Keratinocyte (primary cell): ENCODE measurements around the gene ATG4A. TPM values are rescaled to one million over a fixed set of nuclear protein-coding genes. Genes with fewer than 3 reads are reported as not detected.

Source experiments
- DNase-seq: peaks from one replicate; pipeline ENCODE4 v3.0.0-alpha.2; 2011; ENCODE audit warnings: low read depth, missing footprints, low spot score
- FAIRE-seq: peaks from 2 replicates; lab custom pipeline; 2011; peaks lifted over from hg19 to GRCh38; lab: Jason Lieb, UNC
- H2AFZ ChIP-seq: 2 replicates; pipeline ENCODE4 v1.6.0; 2012; ENCODE audit warnings: low read length, control low read depth, inconsistent platforms; ENCODE audit not compliant: control insufficient read depth
- H3K27ac ChIP-seq: 2 replicates; pipeline ENCODE4 v1.5.1; 2011; ENCODE audit warnings: low read length; ENCODE audit not compliant: control insufficient read depth, insufficient read depth
- H3K27me3 ChIP-seq: 3 replicates; pipeline ENCODE4 v1.6.0; 2011; ENCODE audit warnings: low read length; ENCODE audit not compliant: control insufficient read depth, insufficient read depth; ENCODE audit errors: extremely low read depth
- H3K36me3 ChIP-seq, 2 experiments: 2 replicates in 1 of 2; 3 replicates in 1 of 2; pipeline ENCODE4 v1.5.1; 2011; ENCODE audit warnings: low read length in 2 of 2, mild to moderate bottlenecking in 1 of 2; ENCODE audit not compliant: control insufficient read depth in 2 of 2, insufficient read depth in 2 of 2; ENCODE audit errors: extremely low read depth in 1 of 2
- H3K4me1 ChIP-seq: 3 replicates; pipeline ENCODE4 v1.5.1; 2011; ENCODE audit warnings: low read length; ENCODE audit not compliant: control insufficient read depth, insufficient read depth; ENCODE audit errors: extremely low read depth
- H3K4me2 ChIP-seq: 3 replicates; pipeline ENCODE4 v1.6.0; 2011; ENCODE audit warnings: low read depth, low read length; ENCODE audit not compliant: control insufficient read depth, insufficient read depth; ENCODE audit errors: extremely low read depth
- H3K4me3 ChIP-seq, 3 experiments: fragments of 200-600 bp in 1 of 3; sonication (generic) in 1 of 3; 2 replicates in 2 of 3; 3 replicates in 1 of 3; pipeline ENCODE4 v1.5.1; 2011 to 2016; ENCODE audit warnings: low read length in 3 of 3, mild to moderate bottlenecking in 3 of 3, control low read depth in 2 of 3, inconsistent platforms in 1 of 3, low read depth in 1 of 3, mixed read lengths in 1 of 3, mixed run types in 1 of 3, moderate library complexity in 1 of 3; ENCODE audit not compliant: control insufficient read depth in 2 of 3, insufficient read depth in 2 of 3; ENCODE audit errors: extremely low read depth in 1 of 3
- H3K79me2 ChIP-seq: 2 replicates; pipeline ENCODE4 v1.6.0; 2012; ENCODE audit warnings: low read length; ENCODE audit not compliant: control insufficient read depth, insufficient read depth
- H3K9ac ChIP-seq: 3 replicates; pipeline ENCODE4 v1.6.0; 2011; ENCODE audit warnings: low read length; ENCODE audit not compliant: control insufficient read depth, insufficient read depth; ENCODE audit errors: extremely low read depth
- H3K9me1 ChIP-seq: 3 replicates; pipeline ENCODE4 v1.6.0; 2011; ENCODE audit warnings: low read length; ENCODE audit not compliant: control insufficient read depth, insufficient read depth; ENCODE audit errors: extremely low read depth
- H3K9me3 ChIP-seq: 2 replicates; pipeline ENCODE4 v1.5.1; 2012; ENCODE audit warnings: low read depth, low read length; ENCODE audit not compliant: control insufficient read depth
- H4K20me1 ChIP-seq: 3 replicates; pipeline ENCODE4 v1.6.0; 2011; ENCODE audit warnings: low read length; ENCODE audit not compliant: control insufficient read depth, insufficient read depth; ENCODE audit errors: extremely low read depth
- EZH2 ChIP-seq: IDR thresholded peaks from one replicate; pipeline ENCODE4 v1.6.1; 2012; ENCODE audit warnings: inconsistent platforms, mild to moderate bottlenecking, low read length, moderate library complexity
- dilution Hi-C: fragments of 300-500 bp; cut with MboI; formaldehyde crosslinking; loops from one replicate; pipeline ENCODE4 v1.7.0; 2020; ENCODE audit warnings: low sequenced_read_pairs; ENCODE audit not compliant: extremely low pct_ligation_motif_present
- polyA plus RNA-seq, 5 experiments: library from polyadenylated mRNA; depleted of rRNA in 3 of 5; stranded (reverse) in 3 of 5; stranded (forward) in 1 of 5; unstranded in 1 of 5; fragments of >200 nt; gene quantifications; 1 replicate in 1 of 5; 2 replicates in 3 of 5; 3 replicates in 1 of 5; pipeline versions ENCODE4 v1.2.1 to v1.2.3, GENCODE V29; 2011 to 2012; ENCODE audit warnings: missing spikeins in 2 of 5, low read depth in 1 of 5, low replicate concordance in 1 of 5
- TF ChIP-seq, protein P1 (sequence below), 3 experiments: IDR thresholded peaks in 1 of 3; conservative IDR thresholded peaks in 1 of 3; optimal IDR thresholded peaks in 1 of 3; 2 replicates in 2 of 3; 3 replicates in 1 of 3; pipeline versions ENCODE3 to v1.5.1; 2011; ENCODE audit warnings: low read length in 3 of 3, mild to moderate bottlenecking in 3 of 3, moderate library complexity in 2 of 3, control low read depth in 1 of 3, inconsistent platforms in 1 of 3; ENCODE audit not compliant: insufficient read depth in 2 of 3; ENCODE audit errors: extremely low read depth in 1 of 3

ATG4A gene
- polyA plus RNA-seq, 1 donor (not counting 4 experiments of a cell fraction or from before 2014, with no cell fraction given) = 19.3 TPM

- Histone ChIP-seq H3K27me3 (peaks cover 2% of the 10 kb centered on the region), H3K9me3 (no peaks in the 10 kb centered on the region), H3K9me1 (no peaks in the 10 kb centered on the region), H2AFZ (no peak overlapping the region), H3K4me1 (no peaks in the 10 kb centered on the region), H3K9ac (no peak overlapping the region), H4K20me1 (no peaks in the 10 kb centered on the region), H3K27ac (no peak overlapping the region), H3K4me3 (no peak overlapping the region), H3K79me2 (no peaks in the 10 kb centered on the region), H3K36me3 (no peaks in the 10 kb centered on the region), H3K4me2 (no peak overlapping the region)
- DNase-seq (no peak), FAIRE-seq (no peak)
- TF ChIP-seq, protein P1, sequence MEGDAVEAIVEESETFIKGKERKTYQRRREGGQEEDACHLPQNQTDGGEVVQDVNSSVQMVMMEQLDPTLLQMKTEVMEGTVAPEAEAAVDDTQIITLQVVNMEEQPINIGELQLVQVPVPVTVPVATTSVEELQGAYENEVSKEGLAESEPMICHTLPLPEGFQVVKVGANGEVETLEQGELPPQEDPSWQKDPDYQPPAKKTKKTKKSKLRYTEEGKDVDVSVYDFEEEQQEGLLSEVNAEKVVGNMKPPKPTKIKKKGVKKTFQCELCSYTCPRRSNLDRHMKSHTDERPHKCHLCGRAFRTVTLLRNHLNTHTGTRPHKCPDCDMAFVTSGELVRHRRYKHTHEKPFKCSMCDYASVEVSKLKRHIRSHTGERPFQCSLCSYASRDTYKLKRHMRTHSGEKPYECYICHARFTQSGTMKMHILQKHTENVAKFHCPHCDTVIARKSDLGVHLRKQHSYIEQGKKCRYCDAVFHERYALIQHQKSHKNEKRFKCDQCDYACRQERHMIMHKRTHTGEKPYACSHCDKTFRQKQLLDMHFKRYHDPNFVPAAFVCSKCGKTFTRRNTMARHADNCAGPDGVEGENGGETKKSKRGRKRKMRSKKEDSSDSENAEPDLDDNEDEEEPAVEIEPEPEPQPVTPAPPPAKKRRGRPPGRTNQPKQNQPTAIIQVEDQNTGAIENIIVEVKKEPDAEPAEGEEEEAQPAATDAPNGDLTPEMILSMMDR (optimal IDR thresholded peaks at IDR 0.05 in 1 of 3, IDR thresholded peaks at IDR 0.05 in 1 of 3, conservative IDR thresholded peaks at IDR 0.05 in 1 of 3; ENCODE audit: extremely low read depth in 1 of 3, insufficient read depth in 2 of 3, low read length in 3 of 3) = no peak
- TF ChIP-seq EZH2 = no peak
- dilution Hi-C loops = no loop called here
Observed at GRCh38 chrX:108203540-108203939, 112.0 kb downstream of the ATG4A start.

Other genes starting within 250 kb of the ATG4A start
- not detected in 3 replicates for gene TEX13B, start 109.4 kb upstream of the ATG4A start, polyA plus RNA-seq
- 3.9 to 7.2 TPM (median 5.0 TPM) in 3 replicates for gene VSIG1, start 46.7 kb upstream of the ATG4A start, polyA plus RNA-seq
- gene PSMD10, start 236 bp upstream of the ATG4A start, polyA plus RNA-seq = 65.3 to 89.3 TPM (median 70.2 TPM) in 3 replicates